GM12891 (cell line): ENCODE data around the gene MAT1A.

ENCODE experiments used
- POLR2A ChIP-seq: IDR thresholded peaks from 2 replicates; pipeline ENCODE4 v1.6.1; 2011; ENCODE audit warnings: low read depth, low read length, control low read depth
- POLR2AphosphoS5 ChIP-seq: IDR thresholded peaks from 2 replicates; pipeline ENCODE4 v1.6.1; 2011; ENCODE audit warnings: low read depth, low read length, control low read depth
- SPI1 ChIP-seq: IDR thresholded peaks from 2 replicates; pipeline ENCODE4 v1.6.1; 2011; ENCODE audit warnings: low read depth, low read length, control low read depth

DNA sequence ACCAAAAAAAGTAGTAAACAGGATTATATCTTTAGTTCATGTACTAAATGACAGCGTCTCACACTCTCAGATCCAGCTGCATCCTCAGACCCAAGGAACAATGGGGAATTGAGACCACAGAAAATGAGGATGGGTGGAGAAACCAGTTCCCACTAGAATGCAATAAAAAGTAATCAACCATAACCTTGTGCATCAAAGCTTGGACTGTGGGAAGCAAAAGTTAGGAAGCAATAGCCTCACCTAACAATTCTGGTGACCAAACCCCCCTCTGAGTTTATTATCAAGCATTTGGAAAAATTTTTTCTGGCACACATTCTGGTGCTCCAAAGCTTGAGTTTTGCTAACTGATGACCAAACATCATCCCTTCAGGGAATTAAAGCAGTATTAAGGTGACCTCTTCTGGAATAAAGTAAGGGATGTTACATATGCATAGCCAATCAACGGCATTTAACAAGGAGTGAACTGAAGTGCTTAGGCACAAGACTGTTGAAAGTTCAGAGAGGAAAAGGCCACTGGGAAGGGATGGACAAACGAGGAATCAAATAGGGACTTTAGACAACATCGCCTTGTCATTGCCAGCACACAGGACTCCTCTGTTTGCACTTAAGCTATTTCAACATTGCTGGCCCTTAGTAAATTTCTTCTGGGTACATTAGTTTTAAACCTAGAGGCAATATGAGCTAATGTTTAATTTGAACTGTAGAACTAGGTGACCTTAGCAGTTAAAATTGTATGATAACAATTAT is 1.2 kb upstream of the MAT1A start:
- no peak for TF ChIP-seq POLR2AphosphoS5
- TF ChIP-seq SPI1: no peak
- no peak for TF ChIP-seq POLR2A
